ENCODE measurements around the gene SAMD9L.

GRCh38 chr7:93147363-93147762 lies 822 bp downstream of the SAMD9L start:
- TF ChIP-seq EZH2 (IDR thresholded peaks at IDR 0.05; ENCODE audit: borderline replicate concordance, low read length), result no peak
- TF ChIP-seq CTCF (conservative IDR thresholded peaks at IDR 0.05 in 1 of 2, IDR thresholded peaks at IDR 0.05 in 1 of 2; ENCODE audit: extremely low read depth in 1 of 2, insufficient read depth in 1 of 2, low read depth in 1 of 2, low read length in 2 of 2), result no peak

Data from mammary epithelial cell (primary cell).